Mesothelial cell of epicardium (in vitro differentiated cells): Measurements from ENCODE around the gene MDH2. TPM values are rescaled to one million over a fixed set of nuclear protein-coding genes. Genes with fewer than 3 reads are reported as not detected.
"Not testable (repeated sequence)": the region's sequence is repeated elsewhere in the genome, so short reads cannot be mapped to it uniquely, and the experiment has no call there.

Experiments used
- DNase-seq, 2 experiments: peaks; one replicate each; pipeline ENCODE4 v3.0.0; 2021; ENCODE audit warnings: low spot score in 2 of 2; ENCODE audit not compliant: unreplicated experiment in 2 of 2
- H3K27ac Mint-ChIP-seq: 2 replicates; pipeline ENCODE4 v1.8.0; 2021; ENCODE audit warnings: mixed read lengths
- H3K27me3 Mint-ChIP-seq: 2 replicates; pipeline ENCODE4 v1.8.0; 2021; ENCODE audit warnings: low read depth, mixed read lengths
- H3K36me3 Mint-ChIP-seq: 2 replicates; pipeline ENCODE4 v1.8.0; 2021; ENCODE audit warnings: mixed read lengths
- H3K4me1 Mint-ChIP-seq: 2 replicates; pipeline ENCODE4 v1.8.0; 2021; ENCODE audit warnings: mixed read lengths
- H3K4me3 Mint-ChIP-seq: 2 replicates; pipeline ENCODE4 v1.8.0; 2021; ENCODE audit warnings: mild to moderate bottlenecking, moderate library complexity, mixed read lengths
- H3K9me3 Mint-ChIP-seq: 2 replicates; pipeline ENCODE4 v1.8.0; 2021; ENCODE audit warnings: mixed read lengths
- CTCF ChIP-seq: fragments of 200-600 bp; sonication (generic); IDR thresholded peaks from one replicate; pipeline ENCODE4 v1.5.0; 2021; ENCODE audit warnings: antibody characterized with exemption; ENCODE audit not compliant: unreplicated experiment
- total RNA-seq: library from RNA; stranded (reverse); gene quantifications from 3 replicates; pipeline ENCODE4 v1.2.1, GENCODE V29; 2021

Gene MDH2
- total RNA-seq, 1 donor from 2014 or later, result 133 TPM

GRCh38 chr7:76020031-76020714 lies 27.7 kb upstream of the MDH2 start:
- Mint-ChIP-seq H3K4me1 (no peaks in the 10 kb centered on the region), H3K27me3 (no peaks in the 10 kb centered on the region), H3K4me3 (no peak overlapping the region), H3K27ac (no peak overlapping the region), H3K9me3 (peaks cover 18% of the 10 kb centered on the region), H3K36me3 (peaks cover 42% of the 10 kb centered on the region)
- TF ChIP-seq CTCF, result peak; percentile 77
- peak; percentile 37 to 63 for DNase-seq

GRCh38 chr7:76022026-76022780 lies 25.7 kb upstream of the MDH2 start:
- H3K27ac Mint-ChIP-seq, result no peak overlapping the region
- no peaks in the 10 kb centered on the region for H3K4me1 Mint-ChIP-seq
- peaks cover 8% of the 10 kb centered on the region for H3K9me3 Mint-ChIP-seq
- H3K4me3 Mint-ChIP-seq, result no peak overlapping the region
- DNase-seq, result no peak
- H3K36me3 Mint-ChIP-seq, result peaks cover 40% of the 10 kb centered on the region
- no peaks in the 10 kb centered on the region for H3K27me3 Mint-ChIP-seq
- no peak for TF ChIP-seq CTCF

GRCh38 chr7:76023002-76023401 lies 24.9 kb upstream of the MDH2 start:
- Mint-ChIP-seq H3K27me3 (no peaks in the 10 kb centered on the region), H3K27ac (no peak overlapping the region)

GRCh38 chr7:76029682-76030081 lies 18.2 kb upstream of the MDH2 start:
- H3K36me3 Mint-ChIP-seq, result peaks cover 22% of the 10 kb centered on the region
- H3K27ac Mint-ChIP-seq, H3K27me3 Mint-ChIP-seq, H3K4me3 Mint-ChIP-seq, H3K4me1 Mint-ChIP-seq, H3K9me3 Mint-ChIP-seq, DNase-seq: not testable (repeated sequence)

More at GRCh38 chr7:76023002-76023401, 24.9 kb upstream of the MDH2 start:
- H3K4me3 Mint-ChIP-seq, result no peak overlapping the region
- no peak for DNase-seq
- no peak for TF ChIP-seq CTCF
- peaks cover 37% of the 10 kb centered on the region for H3K36me3 Mint-ChIP-seq
- no peaks in the 10 kb centered on the region for H3K4me1 Mint-ChIP-seq
- H3K9me3 Mint-ChIP-seq, result peaks cover 6% of the 10 kb centered on the region

- no peaks in the 10 kb centered on the region for H3K27me3 Mint-ChIP-seq
- no peak for DNase-seq
- no peak overlapping the region for H3K27ac Mint-ChIP-seq
- no peak for TF ChIP-seq CTCF
- H3K36me3 Mint-ChIP-seq, result peaks cover 13% of the 10 kb centered on the region
- H3K4me1 Mint-ChIP-seq, result no peaks in the 10 kb centered on the region
- no peak overlapping the region for H3K4me3 Mint-ChIP-seq
- H3K9me3 Mint-ChIP-seq, result no peaks in the 10 kb centered on the region
Measured at GRCh38 chr7:76031964-76032363, 15.9 kb upstream of the MDH2 start.

- H3K4me1 Mint-ChIP-seq, result no peaks in the 10 kb centered on the region
- no peaks in the 10 kb centered on the region for H3K9me3 Mint-ChIP-seq
- no peak for TF ChIP-seq CTCF
- H3K27me3 Mint-ChIP-seq, result no peaks in the 10 kb centered on the region
- H3K27ac Mint-ChIP-seq, result no peak overlapping the region
- no peak overlapping the region for H3K4me3 Mint-ChIP-seq
- DNase-seq, result no peak
- H3K36me3 Mint-ChIP-seq, result peaks cover 2% of the 10 kb centered on the region
Measured at GRCh38 chr7:76037310-76037709, 10.6 kb upstream of the MDH2 start.
